ENCODE results near the gene CR1. TPM values are rescaled to one million over a fixed set of nuclear protein-coding genes. Genes with fewer than 3 reads are reported as not detected.

Gene CR1
- total and polyA plus RNA-seq, 9 of the 15 experiments (the other 6 are each of a cell fraction or from before 2014, with no cell fraction given), result 0.07 to 0.47 (median 0.18) TPM

DNA sequence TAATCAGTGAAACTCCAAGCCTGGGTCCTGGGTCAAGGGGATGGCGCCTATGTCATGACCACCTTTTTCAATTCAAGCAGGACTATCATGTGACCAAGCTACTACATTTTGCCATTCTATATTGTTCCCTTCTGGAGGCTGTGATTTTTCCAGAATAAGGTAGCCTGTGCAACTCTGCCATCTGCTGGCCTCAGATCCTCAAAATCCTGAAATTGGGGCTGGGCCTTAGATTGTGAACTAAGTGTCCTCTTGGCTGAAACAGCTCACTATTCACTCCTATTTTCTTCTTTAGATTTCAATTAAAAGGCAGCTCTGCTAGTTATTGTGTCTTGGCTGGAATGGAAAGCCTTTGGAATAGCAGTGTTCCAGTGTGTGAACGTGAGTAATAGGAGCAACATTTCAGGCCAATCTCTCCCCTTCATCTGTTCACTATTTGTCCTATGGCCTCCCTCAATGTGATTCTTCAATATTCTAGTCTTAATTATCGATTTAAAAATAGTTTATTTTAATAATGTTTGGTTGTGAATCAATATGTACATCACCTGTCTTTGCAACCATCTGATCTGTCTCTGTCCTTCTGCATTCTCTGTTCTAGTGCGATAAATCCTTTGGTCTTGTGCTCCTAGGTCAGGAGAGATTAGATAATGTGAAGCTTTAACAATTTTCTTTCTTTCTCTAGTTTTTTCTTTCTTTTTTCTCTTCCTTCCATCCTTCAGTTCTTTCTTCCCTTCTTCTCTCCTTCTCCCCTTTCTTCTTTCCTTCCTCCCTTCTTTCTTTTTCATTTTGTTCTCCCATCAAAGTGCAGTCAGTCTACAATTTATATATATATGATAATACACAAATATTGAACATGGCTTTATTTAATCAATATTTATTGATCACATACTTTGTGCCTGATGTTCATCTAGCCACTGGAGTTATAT, 69.8 kb downstream of the CR1 start (continued):
- no peak for TF ChIP-seq SMAD4 (CRISPR knock-in tag; conservative IDR thresholded peaks at IDR 0.05)
- TF ChIP-seq NCOR1 (IDR thresholded peaks at IDR 0.05), result 0 out of 2 replicates have a peak, but pooled peaks have one; percentile 17
- no peak for TF ChIP-seq POLR2A (conservative IDR thresholded peaks at IDR 0.05)
- TF ChIP-seq, protein P1, sequence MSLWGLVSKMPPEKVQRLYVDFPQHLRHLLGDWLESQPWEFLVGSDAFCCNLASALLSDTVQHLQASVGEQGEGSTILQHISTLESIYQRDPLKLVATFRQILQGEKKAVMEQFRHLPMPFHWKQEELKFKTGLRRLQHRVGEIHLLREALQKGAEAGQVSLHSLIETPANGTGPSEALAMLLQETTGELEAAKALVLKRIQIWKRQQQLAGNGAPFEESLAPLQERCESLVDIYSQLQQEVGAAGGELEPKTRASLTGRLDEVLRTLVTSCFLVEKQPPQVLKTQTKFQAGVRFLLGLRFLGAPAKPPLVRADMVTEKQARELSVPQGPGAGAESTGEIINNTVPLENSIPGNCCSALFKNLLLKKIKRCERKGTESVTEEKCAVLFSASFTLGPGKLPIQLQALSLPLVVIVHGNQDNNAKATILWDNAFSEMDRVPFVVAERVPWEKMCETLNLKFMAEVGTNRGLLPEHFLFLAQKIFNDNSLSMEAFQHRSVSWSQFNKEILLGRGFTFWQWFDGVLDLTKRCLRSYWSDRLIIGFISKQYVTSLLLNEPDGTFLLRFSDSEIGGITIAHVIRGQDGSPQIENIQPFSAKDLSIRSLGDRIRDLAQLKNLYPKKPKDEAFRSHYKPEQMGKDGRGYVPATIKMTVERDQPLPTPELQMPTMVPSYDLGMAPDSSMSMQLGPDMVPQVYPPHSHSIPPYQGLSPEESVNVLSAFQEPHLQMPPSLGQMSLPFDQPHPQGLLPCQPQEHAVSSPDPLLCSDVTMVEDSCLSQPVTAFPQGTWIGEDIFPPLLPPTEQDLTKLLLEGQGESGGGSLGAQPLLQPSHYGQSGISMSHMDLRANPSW (CRISPR knock-in tag; IDR thresholded peaks at IDR 0.05), result no peak
- TF ChIP-seq JUNB (CRISPR knock-in tag; conservative IDR thresholded peaks at IDR 0.05), result no peak
- peak in 1 of 2 experiments; percentile 83; a peak in 2 of 4 replicates for TF ChIP-seq RCOR1 (IDR thresholded peaks at IDR 0.05; ENCODE audit: borderline replicate concordance in 1 of 2, low read depth in 2 of 2, low read length in 2 of 2)
- no peak for TF ChIP-seq ADNP (tag; IDR thresholded peaks at IDR 0.05)
- peak; percentile 31; the same call in 1 of the 2 replicates for TF ChIP-seq STAG1 (CRISPR knock-in tag; IDR thresholded peaks at IDR 0.05; ENCODE audit: borderline replicate concordance)
- no peak for TF ChIP-seq ZFPM2 (CRISPR knock-in tag; IDR thresholded peaks at IDR 0.05)
- TF ChIP-seq ZBTB1 (CRISPR knock-in tag; IDR thresholded peaks at IDR 0.05; ENCODE audit: borderline replicate concordance, low read depth), result no peak
- no peak for TF ChIP-seq PYGO2 (tag; IDR thresholded peaks at IDR 0.05)
- TF ChIP-seq, protein P2, sequence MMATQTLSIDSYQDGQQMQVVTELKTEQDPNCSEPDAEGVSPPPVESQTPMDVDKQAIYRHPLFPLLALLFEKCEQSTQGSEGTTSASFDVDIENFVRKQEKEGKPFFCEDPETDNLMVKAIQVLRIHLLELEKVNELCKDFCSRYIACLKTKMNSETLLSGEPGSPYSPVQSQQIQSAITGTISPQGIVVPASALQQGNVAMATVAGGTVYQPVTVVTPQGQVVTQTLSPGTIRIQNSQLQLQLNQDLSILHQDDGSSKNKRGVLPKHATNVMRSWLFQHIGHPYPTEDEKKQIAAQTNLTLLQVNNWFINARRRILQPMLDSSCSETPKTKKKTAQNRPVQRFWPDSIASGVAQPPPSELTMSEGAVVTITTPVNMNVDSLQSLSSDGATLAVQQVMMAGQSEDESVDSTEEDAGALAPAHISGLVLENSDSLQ (IDR thresholded peaks at IDR 0.05), result 0 out of 2 replicates have a peak, but pooled peaks have one; percentile 8
- no peak for TF ChIP-seq ZNF175 (CRISPR knock-in tag; IDR thresholded peaks at IDR 0.05; ENCODE audit: low read depth)
- TF ChIP-seq ZFP30 (CRISPR knock-in tag; IDR thresholded peaks at IDR 0.05; ENCODE audit: borderline replicate concordance), result no peak
- no peak for TF ChIP-seq SAP30 (IDR thresholded peaks at IDR 0.05; ENCODE audit: borderline replicate concordance, insufficient read depth, low read depth, low read length, poor library complexity, severe bottlenecking)
- no peak for TF ChIP-seq POLR3G (IDR thresholded peaks at IDR 0.05; ENCODE audit: extremely low read depth, insufficient read length, insufficient replicate concordance)
- no peak for TF ChIP-seq CREB1 (IDR thresholded peaks at IDR 0.05)
- TF ChIP-seq CREB1 (CRISPR knock-in tag; IDR thresholded peaks at IDR 0.05), result no peak
- TF ChIP-seq, protein P3, sequence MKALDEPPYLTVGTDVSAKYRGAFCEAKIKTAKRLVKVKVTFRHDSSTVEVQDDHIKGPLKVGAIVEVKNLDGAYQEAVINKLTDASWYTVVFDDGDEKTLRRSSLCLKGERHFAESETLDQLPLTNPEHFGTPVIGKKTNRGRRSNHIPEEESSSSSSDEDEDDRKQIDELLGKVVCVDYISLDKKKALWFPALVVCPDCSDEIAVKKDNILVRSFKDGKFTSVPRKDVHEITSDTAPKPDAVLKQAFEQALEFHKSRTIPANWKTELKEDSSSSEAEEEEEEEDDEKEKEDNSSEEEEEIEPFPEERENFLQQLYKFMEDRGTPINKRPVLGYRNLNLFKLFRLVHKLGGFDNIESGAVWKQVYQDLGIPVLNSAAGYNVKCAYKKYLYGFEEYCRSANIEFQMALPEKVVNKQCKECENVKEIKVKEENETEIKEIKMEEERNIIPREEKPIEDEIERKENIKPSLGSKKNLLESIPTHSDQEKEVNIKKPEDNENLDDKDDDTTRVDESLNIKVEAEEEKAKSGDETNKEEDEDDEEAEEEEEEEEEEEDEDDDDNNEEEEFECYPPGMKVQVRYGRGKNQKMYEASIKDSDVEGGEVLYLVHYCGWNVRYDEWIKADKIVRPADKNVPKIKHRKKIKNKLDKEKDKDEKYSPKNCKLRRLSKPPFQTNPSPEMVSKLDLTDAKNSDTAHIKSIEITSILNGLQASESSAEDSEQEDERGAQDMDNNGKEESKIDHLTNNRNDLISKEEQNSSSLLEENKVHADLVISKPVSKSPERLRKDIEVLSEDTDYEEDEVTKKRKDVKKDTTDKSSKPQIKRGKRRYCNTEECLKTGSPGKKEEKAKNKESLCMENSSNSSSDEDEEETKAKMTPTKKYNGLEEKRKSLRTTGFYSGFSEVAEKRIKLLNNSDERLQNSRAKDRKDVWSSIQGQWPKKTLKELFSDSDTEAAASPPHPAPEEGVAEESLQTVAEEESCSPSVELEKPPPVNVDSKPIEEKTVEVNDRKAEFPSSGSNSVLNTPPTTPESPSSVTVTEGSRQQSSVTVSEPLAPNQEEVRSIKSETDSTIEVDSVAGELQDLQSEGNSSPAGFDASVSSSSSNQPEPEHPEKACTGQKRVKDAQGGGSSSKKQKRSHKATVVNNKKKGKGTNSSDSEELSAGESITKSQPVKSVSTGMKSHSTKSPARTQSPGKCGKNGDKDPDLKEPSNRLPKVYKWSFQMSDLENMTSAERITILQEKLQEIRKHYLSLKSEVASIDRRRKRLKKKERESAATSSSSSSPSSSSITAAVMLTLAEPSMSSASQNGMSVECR (CRISPR knock-in tag; IDR thresholded peaks at IDR 0.05), result no peak
- TF ChIP-seq ILF3 (IDR thresholded peaks at IDR 0.05; ENCODE audit: borderline replicate concordance), result no peak
